ENCODE data around the gene OCA2. TPM values are rescaled to one million over a fixed set of nuclear protein-coding genes. Genes with fewer than 3 reads are reported as not detected.

OCA2 gene
- total RNA-seq, 1 experiment from 2014 or later, result 0.09 TPM

- intact Hi-C loops (cut with micrococcal nuclease; ENCODE audit: unreplicated experiment), result no loop called here
- no peaks in the 10 kb centered on the region for H3K9me3 ChIP-seq (ENCODE audit: low read depth, low read length, poor library complexity, severe bottlenecking)
- BruUV-seq (replicated peaks), result no TSS peak
- no peak for DNase-seq (ENCODE audit: low spot score)
- ChIA-PET CTCF (no interaction called here), POLR2A (ENCODE audit: low non-redundant PET) (no interaction called here)
- no peak overlapping the region for H3K4me3 ChIP-seq (ENCODE audit: low read depth, low read length, poor library complexity, severe bottlenecking)
- no peak overlapping the region for H3K27ac ChIP-seq (ENCODE audit: low read depth, low read length, poor library complexity, severe bottlenecking)
- TF ChIP-seq EZH2 (IDR thresholded peaks at IDR 0.05; ENCODE audit: borderline replicate concordance, low read depth, low read length, poor library complexity, severe bottlenecking) (no peak), CTCF (conservative IDR thresholded peaks at IDR 0.05; ENCODE audit: low read depth, low read length) (no peak)
- H3K36me3 ChIP-seq (ENCODE audit: insufficient read depth, low read length, poor library complexity, severe bottlenecking), result no peaks in the 10 kb centered on the region
- H3K27me3 ChIP-seq (replicated peaks; ENCODE audit: insufficient read depth, low read depth, low read length, poor library complexity), result no peaks in the 10 kb centered on the region
- no peaks in the 10 kb centered on the region for H3K4me1 ChIP-seq (ENCODE audit: insufficient read depth, low read length, poor library complexity, severe bottlenecking)
Observed at GRCh38 chr15:28066231-28066630, 32.9 kb downstream of the OCA2 start.

- BruUV-seq (replicated peaks), result no TSS peak
- TF ChIP-seq EZH2 (IDR thresholded peaks at IDR 0.05; ENCODE audit: borderline replicate concordance, low read depth, low read length, poor library complexity, severe bottlenecking), result no peak
- TF ChIP-seq CTCF (conservative IDR thresholded peaks at IDR 0.05; ENCODE audit: low read depth, low read length), result no peak
- Histone ChIP-seq H3K9me3 (ENCODE audit: low read depth, low read length, poor library complexity, severe bottlenecking) (no peaks in the 10 kb centered on the region), H3K4me3 (ENCODE audit: low read depth, low read length, poor library complexity, severe bottlenecking) (no peak overlapping the region), H3K4me1 (ENCODE audit: insufficient read depth, low read length, poor library complexity, severe bottlenecking) (no peaks in the 10 kb centered on the region), H3K27me3 (replicated peaks; ENCODE audit: insufficient read depth, low read depth, low read length, poor library complexity) (no peaks in the 10 kb centered on the region), H3K27ac (ENCODE audit: low read depth, low read length, poor library complexity, severe bottlenecking) (no peak overlapping the region), H3K36me3 (ENCODE audit: insufficient read depth, low read length, poor library complexity, severe bottlenecking) (no peaks in the 10 kb centered on the region)
- intact Hi-C loops (cut with micrococcal nuclease; ENCODE audit: unreplicated experiment), result no loop called here
- ChIA-PET CTCF (no interaction called here), POLR2A (ENCODE audit: low non-redundant PET) (no interaction called here)
- DNase-seq (ENCODE audit: low spot score), result no peak
Observed at GRCh38 chr15:28060005-28060404, 39.1 kb downstream of the OCA2 start.

GRCh38 chr15:28058082-28058481 is 41.0 kb downstream of the OCA2 start:
- Histone ChIP-seq H3K9me3 (ENCODE audit: low read depth, low read length, poor library complexity, severe bottlenecking) (no peaks in the 10 kb centered on the region), H3K36me3 (ENCODE audit: insufficient read depth, low read length, poor library complexity, severe bottlenecking) (no peaks in the 10 kb centered on the region), H3K4me3 (ENCODE audit: low read depth, low read length, poor library complexity, severe bottlenecking) (no peak overlapping the region), H3K4me1 (ENCODE audit: insufficient read depth, low read length, poor library complexity, severe bottlenecking) (no peaks in the 10 kb centered on the region), H3K27me3 (replicated peaks; ENCODE audit: insufficient read depth, low read depth, low read length, poor library complexity) (no peaks in the 10 kb centered on the region), H3K27ac (ENCODE audit: low read depth, low read length, poor library complexity, severe bottlenecking) (no peak overlapping the region)
- ChIA-PET POLR2A (ENCODE audit: low non-redundant PET) (no interaction called here), CTCF (no interaction called here)
- no TSS peak for BruUV-seq (replicated peaks)
- DNase-seq (ENCODE audit: low spot score), result no peak
- TF ChIP-seq EZH2 (IDR thresholded peaks at IDR 0.05; ENCODE audit: borderline replicate concordance, low read depth, low read length, poor library complexity, severe bottlenecking), result no peak
- TF ChIP-seq CTCF (conservative IDR thresholded peaks at IDR 0.05; ENCODE audit: low read depth, low read length), result no peak
- intact Hi-C loops (cut with micrococcal nuclease; ENCODE audit: unreplicated experiment), result no loop called here
